GM12873 (cell line): Measurements from ENCODE around the gene VGLL3.

Experiments used
- TF ChIP-seq, protein P1 (sequence below): IDR thresholded peaks from 2 replicates; pipeline ENCODE4 v1.5.1; 2012; ENCODE audit warnings: low read depth, mild to moderate bottlenecking, moderate library complexity, low read length, control low read depth; ENCODE audit not compliant: insufficient read depth; ENCODE audit errors: missing control alignments

VGLL3 gene

DNA sequence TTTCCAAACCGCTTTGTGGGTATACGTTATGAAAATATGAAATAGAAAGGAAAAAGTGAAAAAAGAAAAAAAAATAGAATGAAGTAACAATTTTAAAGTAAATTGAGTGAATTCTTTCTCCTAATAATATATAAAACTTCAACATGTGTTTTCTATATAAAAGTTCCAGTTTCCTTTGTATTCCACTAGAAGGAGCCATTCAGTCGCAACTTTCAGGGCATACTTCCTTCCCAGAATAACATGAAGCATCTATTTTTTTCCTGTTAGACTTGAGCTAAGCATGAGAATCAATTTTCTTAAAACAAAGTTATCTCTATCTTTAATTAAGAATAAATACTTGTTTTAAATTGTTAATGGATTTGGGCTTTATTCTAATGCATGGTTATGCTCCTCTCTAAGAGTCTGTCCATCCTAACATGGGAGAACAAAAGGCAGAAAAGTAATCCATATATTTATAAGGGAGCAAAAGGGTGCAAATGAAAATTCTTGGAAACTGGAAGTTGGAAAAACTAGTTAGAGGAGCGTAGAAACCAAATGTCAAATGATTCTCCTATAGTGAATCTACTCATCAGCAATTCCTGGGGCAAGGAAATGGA lies 16.0 kb upstream of the VGLL3 start:
- TF ChIP-seq, protein P1, sequence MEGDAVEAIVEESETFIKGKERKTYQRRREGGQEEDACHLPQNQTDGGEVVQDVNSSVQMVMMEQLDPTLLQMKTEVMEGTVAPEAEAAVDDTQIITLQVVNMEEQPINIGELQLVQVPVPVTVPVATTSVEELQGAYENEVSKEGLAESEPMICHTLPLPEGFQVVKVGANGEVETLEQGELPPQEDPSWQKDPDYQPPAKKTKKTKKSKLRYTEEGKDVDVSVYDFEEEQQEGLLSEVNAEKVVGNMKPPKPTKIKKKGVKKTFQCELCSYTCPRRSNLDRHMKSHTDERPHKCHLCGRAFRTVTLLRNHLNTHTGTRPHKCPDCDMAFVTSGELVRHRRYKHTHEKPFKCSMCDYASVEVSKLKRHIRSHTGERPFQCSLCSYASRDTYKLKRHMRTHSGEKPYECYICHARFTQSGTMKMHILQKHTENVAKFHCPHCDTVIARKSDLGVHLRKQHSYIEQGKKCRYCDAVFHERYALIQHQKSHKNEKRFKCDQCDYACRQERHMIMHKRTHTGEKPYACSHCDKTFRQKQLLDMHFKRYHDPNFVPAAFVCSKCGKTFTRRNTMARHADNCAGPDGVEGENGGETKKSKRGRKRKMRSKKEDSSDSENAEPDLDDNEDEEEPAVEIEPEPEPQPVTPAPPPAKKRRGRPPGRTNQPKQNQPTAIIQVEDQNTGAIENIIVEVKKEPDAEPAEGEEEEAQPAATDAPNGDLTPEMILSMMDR, result no peak

- TF ChIP-seq, protein P1, result no peak
Measured at GRCh38 chr3:87004883-87005282, 13.9 kb upstream of the VGLL3 start.

DNA sequence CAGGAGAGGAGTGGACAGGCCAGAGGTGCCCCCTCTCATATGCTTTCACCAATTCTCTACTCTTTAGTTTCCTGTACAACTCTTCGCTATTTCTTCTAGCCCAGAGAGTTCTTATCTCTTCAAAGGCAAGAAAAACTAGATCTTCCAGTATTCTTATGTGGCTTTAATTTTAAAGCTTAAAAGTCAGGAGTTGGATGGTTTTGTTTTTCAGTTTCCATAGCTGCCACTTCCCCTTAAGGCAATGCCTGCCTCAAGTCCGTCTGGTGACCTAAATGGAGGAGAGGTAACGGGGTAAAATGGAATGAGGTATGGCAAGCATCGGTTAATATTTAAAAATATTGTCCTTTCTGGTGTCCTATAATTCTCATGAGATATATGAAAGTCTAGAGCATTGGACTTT lies 11.4 kb upstream of the VGLL3 start:
- TF ChIP-seq, protein P1, result no peak

GRCh38 chr3:87001473-87002098 lies 10.6 kb upstream of the VGLL3 start:
- TF ChIP-seq, protein P1, result no peak

DNA sequence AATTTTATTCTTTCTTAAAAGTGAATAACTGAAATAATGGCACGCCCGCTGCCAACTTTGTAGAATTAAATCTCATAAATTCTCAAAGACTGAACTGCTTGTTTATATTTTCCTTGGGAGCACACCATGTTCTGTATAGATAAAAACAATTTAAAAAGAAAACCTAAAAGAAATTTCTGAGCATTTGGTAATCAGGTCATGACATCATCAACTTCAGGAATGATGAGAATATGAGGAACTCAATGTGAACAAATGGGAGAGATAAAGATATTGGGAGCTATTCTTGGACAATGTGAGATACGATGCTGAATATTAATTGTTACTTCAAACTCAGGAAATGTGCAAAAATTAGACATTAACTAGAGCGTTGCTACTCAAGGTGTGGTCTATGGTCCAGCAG lies 10.0 kb upstream of the VGLL3 start:
- TF ChIP-seq, protein P1, result no peak

GRCh38 chr3:86998569-86998968 lies 7.6 kb upstream of the VGLL3 start:
- TF ChIP-seq, protein P1, result no peak

- TF ChIP-seq, protein P1, result no peak
Measured at GRCh38 chr3:86996261-86996955, 5.5 kb upstream of the VGLL3 start.
